Testis (tissue), 3 donors: ENCODE measurements around the gene NKIRAS1. TPM values are rescaled to one million over a fixed set of nuclear protein-coding genes. Genes with fewer than 3 reads are reported as not detected.
"Not testable (repeated sequence)": the region's sequence is repeated elsewhere in the genome, so short reads cannot be mapped to it uniquely, and the experiment has no call there.

Source experiments
- DNase-seq: peaks from one replicate; pipeline ENCODE4 v3.0.0-alpha.2; 2019
- H3K27ac ChIP-seq, 2 donors: fragments of 200-600 bp; sonication (generic); one replicate each; pipeline ENCODE4 v1.5.1; 2019
- H3K27me3 ChIP-seq: fragments of 200-600 bp; sonication (generic); one replicate; pipeline ENCODE4 v1.5.1; 2019
- H3K36me3 ChIP-seq: fragments of 200-600 bp; sonication (generic); one replicate; pipeline ENCODE4 v1.5.1; 2017; ENCODE audit warnings: low read depth; ENCODE audit errors: missing control alignments
- H3K4me1 ChIP-seq: fragments of 200-600 bp; sonication (generic); one replicate; pipeline ENCODE4 v1.5.1; 2019
- H3K4me3 ChIP-seq, 2 donors: fragments of 200-600 bp; sonication (generic); one replicate each; pipeline ENCODE4 v1.5.1; 2017 to 2019
- H3K9me3 ChIP-seq: fragments of 200-600 bp; sonication (generic); one replicate; pipeline ENCODE4 v1.5.1; 2017
- POLR2A ChIP-seq: fragments of 450-650 bp; IDR thresholded peaks from one replicate; pipeline ENCODE4 v1.6.1; 2017; ENCODE audit warnings: antibody characterized with exemption, mild to moderate bottlenecking, moderate library complexity
- WGBS, 2 donors: methylation state at CpG; one replicate each; pipeline ENCODE4 v1.1.5; 2018; 5-methylcytosine and 5-hydroxymethylcytosine counted together
- intact Hi-C: fragments of 100-400 bp; cut with DNase I; formaldehyde crosslinking; loops from one replicate; pipeline ENCODE4 v1.15.1; 2023; ENCODE audit warnings: low total_unique reads
- polyA plus RNA-seq: library from polyadenylated mRNA; stranded (reverse); fragments of 350-450 nt; fragmentation: Illumina TruSeq; extraction: RNeasy Lipid Tissue Mini Kit (QIAGEN cat#74804); gene quantifications from one replicate; pipeline ENCODE4 v1.2.3, GENCODE V29; 2014; ENCODE audit warnings: low read depth, low replicate concordance; ENCODE audit not compliant: insufficient read depth
- total RNA-seq, 2 donors: library from RNA; depleted of rRNA; stranded (reverse); fragments of >200 nt; gene quantifications; one replicate each; pipeline ENCODE4 v1.2.3, GENCODE V29; 2016
- TF ChIP-seq, protein P1 (sequence below), 3 experiments: fragments of 450-650 bp in 2 of 3; fragments of 200-600 bp in 1 of 3; sonication (generic) in 1 of 3; IDR thresholded peaks; one replicate each; pipeline ENCODE4 v1.5.1; 2016 to 2019; ENCODE audit warnings: antibody characterized with exemption in 3 of 3, mild to moderate bottlenecking in 2 of 3, moderate library complexity in 1 of 3

Gene NKIRAS1
- total and polyA plus RNA-seq, 3 donors from 2014 or later: 35.0 to 41.1 (median 37.2) TPM

DNA sequence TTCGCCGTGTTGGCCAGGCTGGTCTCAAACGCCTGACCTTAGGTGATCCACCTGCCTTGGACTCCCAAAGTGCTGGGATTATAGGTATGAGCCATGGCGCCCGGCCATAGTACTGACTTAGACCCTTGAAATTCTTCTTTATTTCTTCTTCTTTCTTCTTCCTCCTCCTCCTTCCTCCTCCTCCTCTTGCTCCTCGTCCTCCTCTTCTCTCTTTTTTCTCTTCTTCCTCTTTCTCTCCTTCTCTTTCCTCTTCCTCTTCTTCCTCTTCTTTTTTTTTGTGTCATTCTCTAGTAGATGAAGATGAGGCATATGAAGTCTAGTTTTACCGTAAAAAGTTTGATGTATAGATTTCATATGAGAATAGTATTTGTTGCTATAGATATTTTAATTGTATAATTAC lies 9.5 kb upstream of the NKIRAS1 start:
- WGBS, 2 donors: 92 to 96% methylated on average over 7 of the region's 7 CpGs
- TF ChIP-seq POLR2A: no peak
- TF ChIP-seq, protein P1, sequence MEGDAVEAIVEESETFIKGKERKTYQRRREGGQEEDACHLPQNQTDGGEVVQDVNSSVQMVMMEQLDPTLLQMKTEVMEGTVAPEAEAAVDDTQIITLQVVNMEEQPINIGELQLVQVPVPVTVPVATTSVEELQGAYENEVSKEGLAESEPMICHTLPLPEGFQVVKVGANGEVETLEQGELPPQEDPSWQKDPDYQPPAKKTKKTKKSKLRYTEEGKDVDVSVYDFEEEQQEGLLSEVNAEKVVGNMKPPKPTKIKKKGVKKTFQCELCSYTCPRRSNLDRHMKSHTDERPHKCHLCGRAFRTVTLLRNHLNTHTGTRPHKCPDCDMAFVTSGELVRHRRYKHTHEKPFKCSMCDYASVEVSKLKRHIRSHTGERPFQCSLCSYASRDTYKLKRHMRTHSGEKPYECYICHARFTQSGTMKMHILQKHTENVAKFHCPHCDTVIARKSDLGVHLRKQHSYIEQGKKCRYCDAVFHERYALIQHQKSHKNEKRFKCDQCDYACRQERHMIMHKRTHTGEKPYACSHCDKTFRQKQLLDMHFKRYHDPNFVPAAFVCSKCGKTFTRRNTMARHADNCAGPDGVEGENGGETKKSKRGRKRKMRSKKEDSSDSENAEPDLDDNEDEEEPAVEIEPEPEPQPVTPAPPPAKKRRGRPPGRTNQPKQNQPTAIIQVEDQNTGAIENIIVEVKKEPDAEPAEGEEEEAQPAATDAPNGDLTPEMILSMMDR (IDR thresholded peaks at IDR 0.05): no peak

DNA sequence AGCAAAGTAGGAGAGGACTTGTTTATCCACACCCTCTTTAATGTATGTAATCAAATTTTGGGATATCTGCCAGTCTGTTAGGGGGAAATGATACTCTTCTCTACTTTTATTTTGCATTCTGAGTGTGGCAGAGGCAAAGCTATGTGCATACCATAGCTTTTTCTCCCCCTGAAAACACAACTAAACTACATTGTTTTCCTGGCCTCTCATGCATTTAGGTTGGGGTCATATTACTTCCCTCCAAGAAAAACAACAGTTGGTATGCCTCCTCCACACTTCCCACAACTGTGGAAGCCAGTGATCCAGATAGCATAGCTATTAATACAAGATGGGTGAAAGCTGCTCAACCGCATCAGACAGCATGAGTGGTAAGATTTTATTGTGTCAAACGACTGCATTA lies 7.0 kb upstream of the NKIRAS1 start:
- Histone ChIP-seq H3K27ac (no peak overlapping the region), H3K27me3 (no peaks in the 10 kb centered on the region), H3K4me1 (peaks cover 3% of the 10 kb centered on the region), H3K9me3 (no peaks in the 10 kb centered on the region), H3K36me3 (no peaks in the 10 kb centered on the region), H3K4me3 (no peak overlapping the region)
- TF ChIP-seq POLR2A: no peak
- TF ChIP-seq, protein P1 (IDR thresholded peaks at IDR 0.05): no peak
- WGBS, 2 donors: 66 to 74% methylated on average over 2 of the region's 2 CpGs
- intact Hi-C loops: no loop called here
- DNase-seq: no peak

More for the DNA sequence above, 9.5 kb upstream of the NKIRAS1 start:
- no peak for DNase-seq
- intact Hi-C loops: no loop called here
- Histone ChIP-seq H3K4me3 (no peak overlapping the region), H3K27ac (no peak overlapping the region), H3K36me3 (no peaks in the 10 kb centered on the region), H3K4me1 (no peaks in the 10 kb centered on the region), H3K9me3 (no peaks in the 10 kb centered on the region), H3K27me3 (no peaks in the 10 kb centered on the region)

DNA sequence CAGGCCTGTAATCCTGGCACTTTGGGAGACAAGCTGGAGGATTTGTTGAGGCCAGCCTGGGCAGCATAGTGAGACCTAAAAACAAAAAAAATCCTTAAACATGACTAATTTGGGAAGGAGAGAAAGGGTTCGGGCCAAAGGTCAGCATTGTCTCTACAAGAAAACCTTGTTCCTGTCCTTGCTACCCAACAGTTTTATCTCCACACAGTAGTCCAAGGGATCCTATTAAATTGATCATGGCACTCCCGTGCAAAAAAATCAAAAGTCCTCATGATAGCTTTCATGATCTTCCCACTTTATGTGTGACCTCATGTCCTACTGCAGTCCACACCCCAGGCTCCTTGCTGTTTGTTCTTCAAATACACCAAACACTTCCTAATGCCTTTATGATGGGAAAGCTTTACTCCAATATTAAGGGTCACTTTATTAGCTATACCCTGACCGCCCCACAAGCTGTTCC lies 4.3 kb upstream of the NKIRAS1 start:
- WGBS, 2 donors: 84 to 88% methylated on average over 3 of the region's 3 CpGs
- Histone ChIP-seq H3K9me3 (no peaks in the 10 kb centered on the region), H3K27ac (no peak overlapping the region), H3K36me3 (no peaks in the 10 kb centered on the region), H3K27me3 (no peaks in the 10 kb centered on the region), H3K4me3 (no peak overlapping the region), H3K4me1 (peaks cover 6% of the 10 kb centered on the region)
- no peak for TF ChIP-seq POLR2A
- TF ChIP-seq, protein P1 (IDR thresholded peaks at IDR 0.05): no peak
- intact Hi-C loops: no loop called here
- DNase-seq: no peak

DNA sequence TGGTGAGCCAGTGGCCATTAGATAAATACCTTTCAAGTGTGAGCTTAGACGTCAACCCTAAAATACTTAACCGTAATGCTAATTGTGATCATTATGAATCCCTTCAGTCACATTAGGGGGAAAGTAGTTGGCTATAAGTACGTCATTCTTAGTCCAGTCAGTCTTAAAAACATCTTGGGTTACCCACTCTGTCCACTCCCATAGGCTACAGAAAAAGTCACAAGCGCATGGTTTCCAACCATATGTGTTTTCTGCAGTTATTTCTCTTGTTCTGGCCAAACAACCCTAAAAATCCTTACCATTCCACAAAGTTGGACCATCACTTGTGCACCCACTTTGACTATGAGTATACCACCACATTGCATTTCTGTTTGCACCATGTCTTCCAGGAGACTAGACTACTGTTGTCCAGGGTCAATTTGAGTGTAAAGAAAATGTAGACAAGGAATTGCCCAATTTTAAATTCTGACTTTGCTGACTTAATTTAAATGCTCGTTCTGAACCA lies 3.4 kb upstream of the NKIRAS1 start:
- 84% methylated on average over 5 of the region's 5 CpGs for WGBS, 2 donors
- intact Hi-C loops: no loop called here
- Histone ChIP-seq H3K9me3 (no peaks in the 10 kb centered on the region), H3K4me1 (peaks cover 6% of the 10 kb centered on the region), H3K27ac (no peak overlapping the region), H3K27me3 (no peaks in the 10 kb centered on the region), H3K36me3 (no peaks in the 10 kb centered on the region), H3K4me3 (no peak overlapping the region)
- TF ChIP-seq, protein P1 (IDR thresholded peaks at IDR 0.05): no peak
- TF ChIP-seq POLR2A: no peak
- no peak for DNase-seq

DNA sequence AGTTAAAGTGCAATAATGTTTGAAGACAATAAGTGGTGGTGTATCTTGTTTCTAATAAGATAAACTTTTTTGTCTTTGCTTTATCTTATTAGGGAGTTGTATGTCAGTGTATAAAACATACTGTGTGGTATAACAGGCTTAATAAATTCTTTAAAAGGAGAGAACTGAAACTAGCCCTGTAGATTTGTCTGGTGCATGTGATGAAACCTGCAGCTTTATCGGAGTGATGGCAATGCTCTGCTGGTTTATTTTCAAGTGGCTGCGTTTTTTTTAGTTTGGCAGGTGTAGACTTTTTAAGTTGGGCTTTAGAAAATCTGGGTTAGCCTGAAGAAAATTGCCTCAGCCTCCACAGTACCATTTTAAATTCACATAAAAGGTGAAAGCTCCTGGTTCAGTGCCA lies 2.8 kb upstream of the NKIRAS1 start:
- H3K27ac ChIP-seq: no peak overlapping the region
- intact Hi-C loops: no loop called here
- no peaks in the 10 kb centered on the region for H3K36me3 ChIP-seq
- TF ChIP-seq POLR2A: no peak
- TF ChIP-seq, protein P1 (IDR thresholded peaks at IDR 0.05): no peak
- WGBS, 2 donors: 69 to 79% methylated on average over 2 of the region's 2 CpGs
- no peaks in the 10 kb centered on the region for H3K27me3 ChIP-seq
- H3K9me3 ChIP-seq: no peaks in the 10 kb centered on the region
- DNase-seq: no peak
- H3K4me1 ChIP-seq: peaks cover 10% of the 10 kb centered on the region
- no peak overlapping the region for H3K4me3 ChIP-seq

DNA sequence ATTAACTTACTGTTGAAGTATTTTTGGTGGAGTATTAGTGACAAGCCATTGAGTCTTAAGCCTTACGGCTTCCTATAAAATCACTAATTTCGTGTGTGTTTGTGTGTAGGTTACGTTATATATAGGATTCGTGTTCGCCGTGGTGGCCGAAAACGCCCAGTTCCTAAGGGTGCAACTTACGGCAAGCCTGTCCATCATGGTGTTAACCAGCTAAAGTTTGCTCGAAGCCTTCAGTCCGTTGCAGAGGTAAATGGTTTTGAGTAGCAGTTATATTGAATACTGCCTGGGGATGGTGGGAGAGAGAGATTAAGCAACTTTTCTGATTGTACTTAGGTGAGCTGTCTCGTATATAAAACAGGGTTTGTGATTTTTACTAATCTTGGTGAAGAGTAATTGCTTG lies 1.5 kb upstream of the NKIRAS1 start:
- H3K36me3 ChIP-seq, H3K27me3 ChIP-seq, H3K9me3 ChIP-seq, intact Hi-C loops, DNase-seq: not testable (repeated sequence)
- 22 to 26% methylated on average over 12 of the region's 12 CpGs for WGBS, 2 donors
- peaks cover 10% of the 10 kb centered on the region for H3K4me1 ChIP-seq
- peak overlapping the region; percentile 81 to 98 for H3K27ac ChIP-seq
- peak overlapping the region; percentile 80 to 97 for H3K4me3 ChIP-seq

DNA sequence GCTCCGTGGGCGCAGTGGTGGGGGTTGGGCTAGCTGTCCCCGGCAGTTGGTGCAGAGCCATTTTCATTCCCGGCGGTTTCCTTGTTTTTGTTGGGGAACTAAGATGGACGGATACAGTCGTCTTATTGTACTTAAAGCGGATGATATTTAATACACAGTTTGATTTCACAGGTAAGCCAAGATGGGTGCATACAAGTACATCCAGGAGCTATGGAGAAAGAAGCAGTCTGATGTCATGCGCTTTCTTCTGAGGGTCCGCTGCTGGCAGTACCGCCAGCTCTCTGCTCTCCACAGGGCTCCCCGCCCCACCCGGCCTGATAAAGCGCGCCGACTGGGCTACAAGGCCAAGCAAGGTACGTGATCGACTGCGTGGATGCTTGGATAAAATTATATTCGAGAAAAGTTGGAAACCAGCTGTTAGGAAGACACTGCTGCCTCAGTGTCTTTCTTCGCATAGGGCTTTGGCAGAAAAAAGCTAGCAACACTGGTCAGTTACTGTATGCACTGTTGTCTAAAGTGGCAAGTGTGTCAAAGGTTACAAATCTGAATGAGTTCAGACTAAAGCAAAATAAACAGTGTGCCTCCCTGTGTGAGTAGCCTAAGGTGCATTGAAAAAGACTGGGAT lies 1.0 kb upstream of the NKIRAS1 start:
- peak overlapping the region; percentile 80 to 97 for H3K4me3 ChIP-seq
- peak overlapping the region; percentile 81 to 98 for H3K27ac ChIP-seq
- WGBS, 2 donors: 0 to 1% methylated on average over 21 of the region's 21 CpGs
- H3K36me3 ChIP-seq, intact Hi-C loops, H3K9me3 ChIP-seq, DNase-seq, H3K27me3 ChIP-seq: not testable (repeated sequence)
- H3K4me1 ChIP-seq: peaks cover 10% of the 10 kb centered on the region
